Pulmonary artery endothelial cell (primary cell): ENCODE measurements around the gene PYDC2. TPM values are rescaled to one million over a fixed set of nuclear protein-coding genes. Genes with fewer than 3 reads are reported as not detected.
"Not testable (repeated sequence)": the region's sequence is repeated elsewhere in the genome, so short reads cannot be mapped to it uniquely, and the experiment has no call there.

Experiments used
- DNase-seq: peaks from one replicate; pipeline ENCODE4 v3.0.0-alpha.2; 2011; ENCODE audit warnings: low read depth, low spot score
- total RNA-seq: library from RNA; depleted of rRNA; stranded (reverse); fragments of >200 nt; gene quantifications from 2 replicates; pipeline ENCODE4 v1.2.3, GENCODE V29; 2014

Gene PYDC2
- total RNA-seq, 1 donor from 2014 or later: not detected

GRCh38 chr3:191470080-191470479, 9.1 kb downstream of the PYDC2 start:
- DNase-seq: no peak

GRCh38 chr3:191470545-191470944, 9.6 kb downstream of the PYDC2 start:
- DNase-seq: no peak

- no peak for DNase-seq
Observed at GRCh38 chr3:191473661-191474198, 12.8 kb downstream of the PYDC2 start.

- no peak for DNase-seq
Observed at GRCh38 chr3:191476066-191476772, 15.3 kb downstream of the PYDC2 start.

- DNase-seq: not testable (repeated sequence)
Observed at GRCh38 chr3:191483994-191484393, 23.0 kb downstream of the PYDC2 start.

GRCh38 chr3:191484461-191484860, 23.5 kb downstream of the PYDC2 start:
- DNase-seq: no peak

GRCh38 chr3:191492601-191493000, 31.6 kb downstream of the PYDC2 start:
- DNase-seq: no peak

- DNase-seq: no peak
Observed at GRCh38 chr3:191493336-191493735, 32.4 kb downstream of the PYDC2 start.

GRCh38 chr3:191499307-191500080, 38.5 kb downstream of the PYDC2 start:
- DNase-seq: no peak

- no peak for DNase-seq
Observed at GRCh38 chr3:191500892-191501291, 39.9 kb downstream of the PYDC2 start.

- no peak for DNase-seq
Observed at GRCh38 chr3:191502583-191502982, 41.6 kb downstream of the PYDC2 start.

- no peak for DNase-seq
Observed at GRCh38 chr3:191509078-191509477, 48.1 kb downstream of the PYDC2 start.

Other genes starting within 250 kb of the PYDC2 start
- 202 and 221 TPM in 2 replicates for gene CCDC50, start 131.8 kb upstream of the PYDC2 start, total RNA-seq
- gene UTS2B, start 130.6 kb upstream of the PYDC2 start, total RNA-seq: 0.33 and 0.92 TPM in 2 replicates